WTC11 (cell line): ENCODE data around the gene WBP2. TPM values are rescaled to one million over a fixed set of nuclear protein-coding genes. Genes with fewer than 3 reads are reported as not detected.

Source experiments
- ATAC-seq: fragments of 200-7000 bp; cut with Tn5 transposase; 2 replicates; pipeline ENCODE4 v1.10.0; 2021; ENCODE audit warnings: mild to moderate bottlenecking, moderate library complexity
- CTCF ChIA-PET: fragments of 300-600 bp; sonication (Branson Sonifier 250); formaldehyde crosslinking; loops from one replicate; lab custom pipeline; 2021; ENCODE audit warnings: antibody characterized with exemption; lab: Charles Lee
- POLR2A ChIA-PET: fragments of 350-600 bp; sonication (Branson Sonifier 250); formaldehyde crosslinking; loops from one replicate; lab custom pipeline; 2021; ENCODE audit warnings: antibody characterized with exemption; lab: Charles Lee
- DNase-seq: peaks from one replicate; pipeline ENCODE4 v3.0.0; 2021; ENCODE audit warnings: low spot score
- H3K27ac Mint-ChIP-seq: 2 replicates; pipeline ENCODE4 v1.8.0; 2021; ENCODE audit warnings: mixed read lengths
- H3K27me3 Mint-ChIP-seq: 2 replicates; pipeline ENCODE4 v1.8.0; 2021; ENCODE audit warnings: low read depth, mild to moderate bottlenecking, moderate library complexity, mixed read lengths
- H3K36me3 Mint-ChIP-seq: 2 replicates; pipeline ENCODE4 v1.8.0; 2021; ENCODE audit warnings: mixed read lengths
- H3K4me1 Mint-ChIP-seq: 2 replicates; pipeline ENCODE4 v1.8.0; 2022; ENCODE audit warnings: mixed read lengths
- H3K4me3 Mint-ChIP-seq: 2 replicates; pipeline ENCODE4 v1.8.0; 2021; ENCODE audit warnings: mild to moderate bottlenecking, moderate library complexity, mixed read lengths
- H3K9me3 Mint-ChIP-seq: 2 replicates; pipeline ENCODE4 v1.8.0; 2021; ENCODE audit warnings: mixed read lengths
- ATF3 ChIP-seq: sonication (generic); formaldehyde crosslinking; conservative IDR thresholded peaks from 2 replicates; pipeline ENCODE4 v1.8.1; 2022; ENCODE audit warnings: mild to moderate bottlenecking, missing genetic modification reagents
- CTCF ChIP-seq: fragments of 200-600 bp; IDR thresholded peaks from 2 replicates; pipeline ENCODE4 v1.8.0; 2022; ENCODE audit warnings: antibody characterized with exemption
- EMX1 ChIP-seq: fragments of 250-450 bp; sonication (Bioruptor Pico); IDR thresholded peaks from 2 replicates; pipeline ENCODE4 v1.8.0; 2021; ENCODE audit warnings: mild to moderate bottlenecking
- GABPB1 ChIP-seq: sonication (generic); formaldehyde crosslinking; IDR thresholded peaks from 2 replicates; pipeline ENCODE4 v1.8.1; 2023; ENCODE audit warnings: mild to moderate bottlenecking, missing genetic modification reagents
- HMGA2 ChIP-seq: fragments of 250-450 bp; sonication (Bioruptor Pico); IDR thresholded peaks from 2 replicates; pipeline ENCODE4 v1.4.0; 2021; ENCODE audit warnings: mild to moderate bottlenecking, moderate library complexity
- JAZF1 ChIP-seq: fragments of 250-450 bp; sonication (Bioruptor Pico); IDR thresholded peaks from 2 replicates; pipeline ENCODE4 v1.9.0; 2021; ENCODE audit warnings: moderate library complexity, mild to moderate bottlenecking, inconsistent platforms
- KAT7 ChIP-seq: sonication (generic); formaldehyde crosslinking; IDR thresholded peaks from 2 replicates; pipeline ENCODE4 v1.8.1; 2023; ENCODE audit warnings: missing genetic modification reagents, mild to moderate bottlenecking, borderline replicate concordance
- MXD4 ChIP-seq: fragments of 250-450 bp; sonication (Bioruptor Pico); IDR thresholded peaks from 2 replicates; pipeline ENCODE4 v1.8.0; 2021; ENCODE audit warnings: mild to moderate bottlenecking, moderate library complexity, borderline replicate concordance
- NFE2L1 ChIP-seq: sonication (generic); formaldehyde crosslinking; IDR thresholded peaks from 2 replicates; pipeline ENCODE4 v1.8.1; 2023; ENCODE audit warnings: missing genetic modification reagents
- NFYB ChIP-seq: sonication (generic); formaldehyde crosslinking; conservative IDR thresholded peaks from 2 replicates; pipeline ENCODE4 v1.8.0; 2022; ENCODE audit warnings: low read depth, missing genetic modification reagents
- SMAD4 ChIP-seq: sonication (generic); formaldehyde crosslinking; IDR thresholded peaks from 2 replicates; pipeline ENCODE4 v1.8.0; 2022; ENCODE audit warnings: mild to moderate bottlenecking, missing genetic modification reagents
- SP1 ChIP-seq: sonication (generic); formaldehyde crosslinking; conservative IDR thresholded peaks from 2 replicates; pipeline ENCODE4 v1.8.1; 2022; ENCODE audit warnings: missing genetic modification reagents
- TEAD4 ChIP-seq: sonication (generic); formaldehyde crosslinking; IDR thresholded peaks from 2 replicates; pipeline ENCODE4 v1.8.0; 2022; ENCODE audit warnings: mild to moderate bottlenecking, missing genetic modification reagents
- USF2 ChIP-seq: sonication (generic); formaldehyde crosslinking; IDR thresholded peaks from 2 replicates; pipeline ENCODE4 v1.8.1; 2023; ENCODE audit warnings: mild to moderate bottlenecking, missing genetic modification reagents, moderate library complexity
- ZNF121 ChIP-seq: sonication (generic); formaldehyde crosslinking; IDR thresholded peaks from 2 replicates; pipeline ENCODE4 v1.8.0; 2023; ENCODE audit warnings: missing genetic modification reagents
- ZNF138 ChIP-seq: sonication (generic); formaldehyde crosslinking; conservative IDR thresholded peaks from 2 replicates; pipeline ENCODE4 v1.8.1; 2022; ENCODE audit warnings: mild to moderate bottlenecking, moderate library complexity, missing genetic modification reagents
- ZNF423 ChIP-seq: fragments of 250-450 bp; sonication (Bioruptor Pico); IDR thresholded peaks from 2 replicates; pipeline ENCODE4 v2.1.2; 2022; ENCODE audit warnings: mild to moderate bottlenecking, moderate library complexity
- ZNF425 ChIP-seq: fragments of 250-450 bp; sonication (Bioruptor Pico); conservative IDR thresholded peaks from 2 replicates; pipeline ENCODE4 v1.9.0; 2021; ENCODE audit warnings: mild to moderate bottlenecking
- total RNA-seq: library from RNA; stranded (reverse); gene quantifications from 3 replicates; pipeline ENCODE4 v1.2.3, GENCODE V29; 2021
- TF ChIP-seq, protein P1 (sequence below): sonication (generic); formaldehyde crosslinking; IDR thresholded peaks from 2 replicates; pipeline ENCODE4 v1.8.1; 2023; ENCODE audit warnings: mild to moderate bottlenecking, missing genetic modification reagents, moderate library complexity
- TF ChIP-seq, protein P2 (sequence below): sonication (generic); formaldehyde crosslinking; IDR thresholded peaks from 2 replicates; pipeline ENCODE4 v1.8.1; 2022; ENCODE audit warnings: missing genetic modification reagents, borderline replicate concordance
- TF ChIP-seq, protein P3 (sequence below): sonication (generic); formaldehyde crosslinking; IDR thresholded peaks from 2 replicates; pipeline ENCODE4 v1.8.1; 2023; ENCODE audit warnings: mild to moderate bottlenecking, missing genetic modification reagents
- TF ChIP-seq, protein P4 (sequence below): sonication (generic); formaldehyde crosslinking; IDR thresholded peaks from 2 replicates; pipeline ENCODE4 v1.8.0; 2022; ENCODE audit warnings: missing genetic modification reagents

WBP2 gene
- total RNA-seq, 1 experiment from 2014 or later, result 68.8 TPM

DNA sequence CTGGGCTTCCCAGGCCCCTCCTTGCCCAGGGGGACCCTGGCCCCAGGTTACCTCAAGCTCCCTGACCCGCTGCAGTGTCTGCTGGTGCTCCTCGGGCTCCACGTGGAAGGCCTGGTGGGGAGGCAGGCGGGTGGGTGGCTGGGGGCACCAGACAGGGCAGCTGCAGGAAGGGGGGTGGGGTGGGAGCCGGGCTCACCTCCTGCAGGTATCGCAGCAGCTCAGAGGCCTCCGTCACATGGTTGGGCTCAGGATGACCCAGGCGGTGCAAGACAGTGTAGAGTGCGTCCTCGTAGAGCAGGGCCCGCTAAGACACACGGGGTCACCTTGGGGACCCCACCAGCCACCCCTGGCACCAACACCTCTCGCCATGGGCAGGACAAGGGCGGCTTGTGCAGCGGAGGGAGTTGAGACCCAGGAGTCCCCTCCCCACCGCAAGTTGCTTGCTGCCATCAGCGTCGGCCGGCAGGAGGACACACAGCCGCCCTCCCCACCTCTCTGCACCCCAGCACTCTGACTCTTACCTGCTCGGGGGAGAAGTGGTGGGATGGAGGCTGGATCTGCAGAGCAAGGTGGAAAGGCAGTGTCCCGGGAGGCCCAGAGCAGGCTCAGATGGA, 12.1 kb downstream of the WBP2 start (continued):
- no peak for TF ChIP-seq HMGA2
- TF ChIP-seq ZNF425 (CRISPR knock-in tag), result no peak
- TF ChIP-seq SP1, result no peak
- no peak for TF ChIP-seq ZNF423 (CRISPR knock-in tag)
- TF ChIP-seq EMX1 (CRISPR knock-in tag), result no peak
- no peak for TF ChIP-seq ZNF138 (CRISPR knock-in tag)

GRCh38 chr17:75842411-75842810, 12.7 kb downstream of the WBP2 start:
- Mint-ChIP-seq H3K9me3 (no peaks in the 10 kb centered on the region), H3K27me3 (no peaks in the 10 kb centered on the region), H3K36me3 (peaks cover 14% of the 10 kb centered on the region; the same call in 1 of the 2 replicates), H3K27ac (no peak overlapping the region), H3K4me1 (peaks cover 14% of the 10 kb centered on the region), H3K4me3 (no peak overlapping the region)
- CTCF ChIA-PET, result interaction anchor here (0.6 to 8.8 kb wide), 3 partner anchors 14 to 155 kb away, joined by 3 to 180 read pairs (median 3); no protein-coding TSS in a partner anchor
- TF ChIP-seq, protein P1, sequence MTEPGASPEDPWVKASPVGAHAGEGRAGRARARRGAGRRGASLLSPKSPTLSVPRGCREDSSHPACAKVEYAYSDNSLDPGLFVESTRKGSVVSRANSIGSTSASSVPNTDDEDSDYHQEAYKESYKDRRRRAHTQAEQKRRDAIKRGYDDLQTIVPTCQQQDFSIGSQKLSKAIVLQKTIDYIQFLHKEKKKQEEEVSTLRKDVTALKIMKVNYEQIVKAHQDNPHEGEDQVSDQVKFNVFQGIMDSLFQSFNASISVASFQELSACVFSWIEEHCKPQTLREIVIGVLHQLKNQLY (CRISPR knock-in tag), result no peak
- TF ChIP-seq NFYB (CRISPR knock-in tag) (no peak), ZNF121 (CRISPR knock-in tag) (no peak), CTCF (no peak), GABPB1 (CRISPR knock-in tag) (no peak), ATF3 (CRISPR knock-in tag) (no peak), MXD4 (CRISPR knock-in tag) (no peak), SMAD4 (CRISPR knock-in tag) (no peak), KAT7 (CRISPR knock-in tag) (no peak), TEAD4 (CRISPR knock-in tag) (no peak), NFE2L1 (CRISPR knock-in tag) (no peak), JAZF1 (CRISPR knock-in tag) (no peak), USF2 (CRISPR knock-in tag) (no peak)
- TF ChIP-seq, protein P2, sequence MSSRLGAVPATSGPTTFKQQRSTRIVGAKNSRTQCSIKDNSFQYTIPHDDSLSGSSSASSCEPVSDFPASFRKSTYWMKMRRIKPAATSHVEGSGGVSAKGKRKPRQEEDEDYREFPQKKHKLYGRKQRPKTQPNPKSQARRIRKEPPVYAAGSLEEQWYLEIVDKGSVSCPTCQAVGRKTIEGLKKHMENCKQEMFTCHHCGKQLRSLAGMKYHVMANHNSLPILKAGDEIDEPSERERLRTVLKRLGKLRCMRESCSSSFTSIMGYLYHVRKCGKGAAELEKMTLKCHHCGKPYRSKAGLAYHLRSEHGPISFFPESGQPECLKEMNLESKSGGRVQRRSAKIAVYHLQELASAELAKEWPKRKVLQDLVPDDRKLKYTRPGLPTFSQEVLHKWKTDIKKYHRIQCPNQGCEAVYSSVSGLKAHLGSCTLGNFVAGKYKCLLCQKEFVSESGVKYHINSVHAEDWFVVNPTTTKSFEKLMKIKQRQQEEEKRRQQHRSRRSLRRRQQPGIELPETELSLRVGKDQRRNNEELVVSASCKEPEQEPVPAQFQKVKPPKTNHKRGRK (CRISPR knock-in tag), result no peak
- TF ChIP-seq, protein P3, sequence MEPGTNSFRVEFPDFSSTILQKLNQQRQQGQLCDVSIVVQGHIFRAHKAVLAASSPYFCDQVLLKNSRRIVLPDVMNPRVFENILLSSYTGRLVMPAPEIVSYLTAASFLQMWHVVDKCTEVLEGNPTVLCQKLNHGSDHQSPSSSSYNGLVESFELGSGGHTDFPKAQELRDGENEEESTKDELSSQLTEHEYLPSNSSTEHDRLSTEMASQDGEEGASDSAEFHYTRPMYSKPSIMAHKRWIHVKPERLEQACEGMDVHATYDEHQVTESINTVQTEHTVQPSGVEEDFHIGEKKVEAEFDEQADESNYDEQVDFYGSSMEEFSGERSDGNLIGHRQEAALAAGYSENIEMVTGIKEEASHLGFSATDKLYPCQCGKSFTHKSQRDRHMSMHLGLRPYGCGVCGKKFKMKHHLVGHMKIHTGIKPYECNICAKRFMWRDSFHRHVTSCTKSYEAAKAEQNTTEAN (CRISPR knock-in tag), result no peak
- TF ChIP-seq, protein P4, sequence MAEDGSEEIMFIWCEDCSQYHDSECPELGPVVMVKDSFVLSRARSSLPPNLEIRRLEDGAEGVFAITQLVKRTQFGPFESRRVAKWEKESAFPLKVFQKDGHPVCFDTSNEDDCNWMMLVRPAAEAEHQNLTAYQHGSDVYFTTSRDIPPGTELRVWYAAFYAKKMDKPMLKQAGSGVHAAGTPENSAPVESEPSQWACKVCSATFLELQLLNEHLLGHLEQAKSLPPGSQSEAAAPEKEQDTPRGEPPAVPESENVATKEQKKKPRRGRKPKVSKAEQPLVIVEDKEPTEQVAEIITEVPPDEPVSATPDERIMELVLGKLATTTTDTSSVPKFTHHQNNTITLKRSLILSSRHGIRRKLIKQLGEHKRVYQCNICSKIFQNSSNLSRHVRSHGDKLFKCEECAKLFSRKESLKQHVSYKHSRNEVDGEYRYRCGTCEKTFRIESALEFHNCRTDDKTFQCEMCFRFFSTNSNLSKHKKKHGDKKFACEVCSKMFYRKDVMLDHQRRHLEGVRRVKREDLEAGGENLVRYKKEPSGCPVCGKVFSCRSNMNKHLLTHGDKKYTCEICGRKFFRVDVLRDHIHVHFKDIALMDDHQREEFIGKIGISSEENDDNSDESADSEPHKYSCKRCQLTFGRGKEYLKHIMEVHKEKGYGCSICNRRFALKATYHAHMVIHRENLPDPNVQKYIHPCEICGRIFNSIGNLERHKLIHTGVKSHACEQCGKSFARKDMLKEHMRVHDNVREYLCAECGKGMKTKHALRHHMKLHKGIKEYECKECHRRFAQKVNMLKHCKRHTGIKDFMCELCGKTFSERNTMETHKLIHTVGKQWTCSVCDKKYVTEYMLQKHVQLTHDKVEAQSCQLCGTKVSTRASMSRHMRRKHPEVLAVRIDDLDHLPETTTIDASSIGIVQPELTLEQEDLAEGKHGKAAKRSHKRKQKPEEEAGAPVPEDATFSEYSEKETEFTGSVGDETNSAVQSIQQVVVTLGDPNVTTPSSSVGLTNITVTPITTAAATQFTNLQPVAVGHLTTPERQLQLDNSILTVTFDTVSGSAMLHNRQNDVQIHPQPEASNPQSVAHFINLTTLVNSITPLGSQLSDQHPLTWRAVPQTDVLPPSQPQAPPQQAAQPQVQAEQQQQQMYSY (CRISPR knock-in tag), result no peak
- no peak for DNase-seq
- POLR2A ChIA-PET, result interaction anchor here (0.5 to 1.1 kb wide), 2 partner anchors 58 to 263 kb away, joined by 3 read pairs; no protein-coding TSS in a partner anchor
- ATAC-seq, result no peak
